PFSK-1 (cell line): ENCODE measurements around the gene MSX2.

Experiments
- FOXP2 ChIP-seq: optimal IDR thresholded peaks from 2 replicates; pipeline ENCODE3; 2011; ENCODE audit warnings: borderline replicate concordance, control low read depth, inconsistent platforms; ENCODE audit not compliant: insufficient read depth; ENCODE audit errors: extremely low read length, extremely low read depth
- POLR2AphosphoS5 ChIP-seq: IDR thresholded peaks from 2 replicates; pipeline ENCODE4 v1.6.1; 2012; ENCODE audit warnings: low read depth, mild to moderate bottlenecking, control low read depth, low read length, moderate library complexity
- REST ChIP-seq, 2 experiments: IDR thresholded peaks; 2 replicates each; pipeline versions ENCODE4 v1.6.1 to v1.8.0; 2011 to 2012; ENCODE audit warnings: low read depth in 2 of 2, low read length in 2 of 2, control low read depth in 1 of 2, inconsistent platforms in 1 of 2, mild to moderate bottlenecking in 1 of 2, moderate library complexity in 1 of 2; ENCODE audit not compliant: insufficient read depth in 1 of 2
- SIN3A ChIP-seq: IDR thresholded peaks from 2 replicates; pipeline ENCODE4 v1.6.1; 2012; ENCODE audit warnings: mild to moderate bottlenecking, low read length, moderate library complexity, borderline replicate concordance; ENCODE audit not compliant: insufficient read depth
- TAF1 ChIP-seq: IDR thresholded peaks from 2 replicates; pipeline ENCODE4 v1.6.1; 2012; ENCODE audit warnings: low read length, control low read depth, borderline replicate concordance; ENCODE audit not compliant: insufficient read depth

The MSX2 gene

DNA sequence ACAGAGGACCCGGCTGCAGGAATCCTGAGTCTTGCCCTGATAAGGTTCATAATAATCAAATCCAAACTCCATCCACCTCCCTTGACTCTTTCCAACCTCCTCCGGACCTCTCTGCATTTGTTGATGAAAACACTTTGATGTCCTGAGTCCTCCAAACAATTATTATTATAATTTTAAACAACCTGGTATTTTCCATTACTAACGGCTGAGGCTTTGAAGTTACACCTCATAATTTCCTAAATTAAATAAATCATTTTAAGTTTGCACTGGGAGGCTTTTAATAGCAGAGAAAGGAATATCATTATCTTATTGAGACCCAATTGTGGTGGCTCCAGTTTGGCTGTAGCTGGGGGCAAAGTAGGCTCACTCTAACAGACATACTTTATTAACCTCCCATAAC lies 9.5 kb downstream of the MSX2 start:
- TF ChIP-seq SIN3A: no peak
- no peak for TF ChIP-seq POLR2AphosphoS5
- TF ChIP-seq FOXP2: no peak
- TF ChIP-seq REST (IDR thresholded peaks at IDR 0.05; ENCODE audit: insufficient read depth in 1 of 2, low read depth in 2 of 2, low read length in 2 of 2): no peak
- TF ChIP-seq TAF1: no peak

- TF ChIP-seq TAF1: no peak
- no peak for TF ChIP-seq SIN3A
- no peak for TF ChIP-seq FOXP2
- no peak for TF ChIP-seq REST (IDR thresholded peaks at IDR 0.05; ENCODE audit: insufficient read depth in 1 of 2, low read depth in 2 of 2, low read length in 2 of 2)
- TF ChIP-seq POLR2AphosphoS5: no peak
Measured at GRCh38 chr5:174734571-174735497, 10.5 kb downstream of the MSX2 start.

DNA sequence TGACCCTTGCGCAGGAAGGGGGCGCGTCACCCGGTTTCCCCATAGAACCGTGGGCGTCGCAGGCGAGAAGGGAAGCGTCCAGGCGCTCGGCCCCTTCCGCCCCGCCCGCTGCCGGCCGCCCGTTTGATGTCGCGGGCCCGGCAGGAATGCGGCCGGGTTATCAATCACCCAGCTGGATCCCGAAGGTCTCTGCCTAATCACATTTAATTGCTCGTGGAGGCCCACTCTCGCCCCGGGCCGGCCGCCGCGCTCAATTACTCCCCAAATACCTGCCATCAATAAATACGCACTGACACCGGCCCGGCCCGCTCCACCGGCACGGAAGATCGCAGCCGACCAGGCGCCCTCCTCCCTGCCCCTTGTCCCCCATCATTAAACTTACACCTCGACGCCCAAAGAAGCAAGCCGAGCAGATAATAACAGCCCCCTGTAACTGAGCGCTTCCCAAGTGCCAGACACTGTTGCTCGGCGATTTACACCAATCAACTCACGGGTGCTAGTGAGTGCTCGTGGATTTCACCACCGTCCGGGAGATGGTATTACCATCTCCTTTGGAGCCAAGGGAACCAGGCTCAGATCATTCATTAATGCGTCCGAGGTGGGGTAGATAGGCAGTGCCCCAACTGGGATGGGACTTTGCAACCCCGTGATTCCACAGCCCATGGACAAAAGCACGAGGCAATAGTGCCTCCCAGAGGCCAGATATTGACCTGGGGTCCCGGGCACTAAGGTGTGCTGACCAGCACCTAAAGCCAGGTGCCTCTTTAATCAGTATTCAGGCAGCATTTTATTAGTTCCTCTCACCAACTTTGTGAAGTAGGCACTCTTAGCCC lies 11.3 kb downstream of the MSX2 start:
- TF ChIP-seq FOXP2 (no peak), TAF1 (no peak), REST (IDR thresholded peaks at IDR 0.05; ENCODE audit: insufficient read depth in 1 of 2, low read depth in 2 of 2, low read length in 2 of 2) (no peak), POLR2AphosphoS5 (no peak), SIN3A (no peak)

DNA sequence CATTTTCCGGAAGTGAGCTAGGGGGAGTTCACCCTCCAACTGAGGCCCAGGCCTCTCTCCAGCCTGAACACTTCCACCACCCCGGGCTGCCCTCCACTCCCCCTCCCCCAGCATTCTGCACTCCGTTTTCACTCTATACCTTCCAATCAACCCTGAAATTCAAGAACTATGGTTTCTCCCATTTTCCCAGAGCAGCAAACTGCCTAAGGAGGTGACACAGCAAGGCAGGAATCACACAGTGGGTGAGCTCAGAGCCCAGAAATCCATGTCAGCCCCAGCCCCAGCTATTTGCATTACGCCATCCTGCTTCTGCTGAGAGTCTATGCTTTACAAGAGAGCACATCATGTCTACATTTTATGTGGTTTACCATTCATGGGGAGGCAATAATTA lies 11.9 kb downstream of the MSX2 start:
- TF ChIP-seq SIN3A: no peak
- TF ChIP-seq FOXP2: no peak
- no peak for TF ChIP-seq POLR2AphosphoS5
- no peak for TF ChIP-seq TAF1
- TF ChIP-seq REST (IDR thresholded peaks at IDR 0.05; ENCODE audit: insufficient read depth in 1 of 2, low read depth in 2 of 2, low read length in 2 of 2): no peak
